ENCODE results near the gene TMEM273. TPM values are rescaled to one million over a fixed set of nuclear protein-coding genes. Genes with fewer than 3 reads are reported as not detected.

Gene TMEM273, protein sequence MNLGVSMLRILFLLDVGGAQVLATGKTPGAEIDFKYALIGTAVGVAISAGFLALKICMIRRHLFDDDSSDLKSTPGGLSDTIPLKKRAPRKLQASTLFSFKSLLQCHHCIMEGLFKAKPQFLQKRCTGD
- not detected in 2 replicates for total RNA-seq

DNA sequence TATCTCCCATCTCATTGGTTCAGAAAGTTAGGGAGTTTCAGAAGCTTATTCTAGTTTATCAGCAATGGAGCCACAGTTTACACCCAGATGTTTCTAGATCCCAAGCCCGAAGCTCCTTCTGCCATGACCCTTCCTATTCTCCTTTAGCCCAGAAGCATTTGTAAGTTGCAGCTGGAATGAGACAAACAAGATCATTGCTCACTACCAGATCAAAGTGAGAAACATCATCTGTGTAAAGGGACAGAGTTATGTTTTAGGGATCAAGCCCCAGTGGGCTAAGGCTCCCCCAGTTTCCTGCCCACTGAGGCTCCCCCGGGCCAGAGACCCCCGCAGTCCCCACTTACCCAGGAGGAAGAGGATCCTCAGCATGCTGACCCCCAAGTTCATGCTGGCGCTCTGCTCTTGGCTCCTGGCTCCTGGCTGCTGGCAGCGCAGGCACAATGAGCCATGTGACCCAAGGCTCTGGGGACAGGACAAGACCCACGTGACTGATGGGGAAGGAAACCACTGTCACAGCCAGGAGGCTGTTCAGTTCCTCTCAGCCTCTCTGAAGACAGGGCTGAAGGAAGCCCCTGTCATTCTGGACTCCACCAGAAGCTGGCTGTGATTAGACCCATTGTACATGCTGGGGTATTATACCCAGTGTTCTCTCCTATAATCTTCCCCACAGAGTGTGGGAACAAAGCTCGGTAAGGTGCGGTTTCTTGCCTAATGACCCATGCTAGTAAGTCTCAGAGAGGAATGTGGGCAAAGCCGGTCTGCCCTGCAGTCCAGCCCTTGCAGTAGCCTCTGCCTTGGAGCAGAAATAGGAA lies at the start of gene TMEM273:
Gene TMEM273, minus strand, starts transcription at position 442 of the 812 bp plus-strand sequence. Its CDS starts 55 bp downstream, at position 387.

GRCh38 chr10:49133706-49134248 lies 54.4 kb downstream of the TMEM273 start, which contains the start of gene FAM170B:
FAM170B (minus strand) TSS chr10:49134021; CDS start chr10:49133918, 103 bp downstream.

GRCh38 chr10:49115015-49115795 lies 73.0 kb downstream of the TMEM273 start, which contains the start of gene VSTM4:
VSTM4 (minus strand) TSS chr10:49115522; CDS start chr10:49115485, 37 bp downstream.

Other genes starting within 250 kb of the TMEM273 start
- gene LRRC18, start 248.6 kb downstream of the TMEM273 start, total RNA-seq = not detected in 2 replicates
- gene VSTM4, start 72.9 kb downstream of the TMEM273 start, total RNA-seq = 1.4 and 6.6 TPM in 2 replicates
- not detected in 2 replicates for gene FAM170B, start 54.4 kb downstream of the TMEM273 start, total RNA-seq
- gene C10orf71, start 110.8 kb upstream of the TMEM273 start, total RNA-seq = not detected in 2 replicates
- not detected in 2 replicates for gene DRGX, start 207.7 kb upstream of the TMEM273 start, total RNA-seq